GM21390 (cell line): ENCODE results near the gene TSPAN15.

Experiments
- ATAC-seq: cut with Tn5 transposase; IDR thresholded peaks from one replicate; pipeline ENCODE4 v1.9.1; 2021; ENCODE audit not compliant: unreplicated experiment

TSPAN15 gene

GRCh38 chr10:69451209-69451783, at the start of gene TSPAN15:
Gene TSPAN15 (plus strand): TSS chr10:69451465. CDS start chr10:69451595, 130 bp downstream.
- peak; percentile 87 for ATAC-seq

- ATAC-seq, result no peak
Measured at GRCh38 chr10:69402386-69402785, 48.9 kb upstream of the TSPAN15 start.

DNA sequence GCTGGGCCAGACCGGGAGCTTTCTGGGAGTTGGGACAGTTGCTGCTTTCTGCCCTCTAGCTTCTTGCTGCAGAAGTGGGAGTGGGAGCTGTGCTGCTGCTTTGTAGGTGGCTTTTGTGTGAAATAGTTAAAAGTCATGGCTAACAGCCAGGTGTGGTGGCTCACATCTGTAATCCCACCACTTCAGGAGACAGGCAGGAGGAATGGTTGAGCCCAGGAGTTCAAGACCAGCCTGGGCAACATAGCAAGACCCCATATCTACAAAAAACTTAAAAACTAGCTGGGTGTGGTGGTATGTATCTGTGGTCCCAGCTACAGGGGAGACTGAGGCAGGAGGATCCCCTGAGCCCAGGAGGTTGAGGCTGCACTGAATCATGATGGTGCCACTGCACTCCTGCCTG, 48.2 kb upstream of the TSPAN15 start:
- ATAC-seq, result no peak

- no peak for ATAC-seq
Measured at GRCh38 chr10:69403519-69403918, 47.7 kb upstream of the TSPAN15 start.

DNA sequence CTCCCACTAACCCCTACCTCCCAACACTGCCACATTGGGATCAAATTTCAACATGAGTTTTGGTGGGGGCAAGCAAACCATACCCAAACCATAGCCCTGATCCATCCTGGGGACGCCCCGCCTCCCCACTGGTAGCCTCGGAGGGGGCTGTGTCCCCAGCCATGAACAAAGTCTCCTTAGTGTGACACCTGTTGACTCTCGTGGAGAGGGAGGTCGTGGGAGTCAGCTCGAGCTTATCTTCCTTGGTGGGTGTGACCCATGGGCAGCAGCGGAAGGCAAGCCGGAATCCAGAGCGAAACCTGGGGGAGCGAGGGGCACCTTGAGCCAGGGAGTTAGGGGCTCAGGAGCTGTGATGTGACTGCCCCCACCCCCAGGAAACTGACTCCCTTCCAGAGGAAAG, 46.5 kb upstream of the TSPAN15 start:
- ATAC-seq, result no peak

- no peak for ATAC-seq
Measured at GRCh38 chr10:69405221-69405620, 46.0 kb upstream of the TSPAN15 start.

GRCh38 chr10:69406302-69406811, 44.9 kb upstream of the TSPAN15 start:
- no peak for ATAC-seq

GRCh38 chr10:69406816-69407580, 44.3 kb upstream of the TSPAN15 start:
- ATAC-seq, result no peak

- no peak for ATAC-seq
Measured at GRCh38 chr10:69407621-69408301, 43.5 kb upstream of the TSPAN15 start.

DNA sequence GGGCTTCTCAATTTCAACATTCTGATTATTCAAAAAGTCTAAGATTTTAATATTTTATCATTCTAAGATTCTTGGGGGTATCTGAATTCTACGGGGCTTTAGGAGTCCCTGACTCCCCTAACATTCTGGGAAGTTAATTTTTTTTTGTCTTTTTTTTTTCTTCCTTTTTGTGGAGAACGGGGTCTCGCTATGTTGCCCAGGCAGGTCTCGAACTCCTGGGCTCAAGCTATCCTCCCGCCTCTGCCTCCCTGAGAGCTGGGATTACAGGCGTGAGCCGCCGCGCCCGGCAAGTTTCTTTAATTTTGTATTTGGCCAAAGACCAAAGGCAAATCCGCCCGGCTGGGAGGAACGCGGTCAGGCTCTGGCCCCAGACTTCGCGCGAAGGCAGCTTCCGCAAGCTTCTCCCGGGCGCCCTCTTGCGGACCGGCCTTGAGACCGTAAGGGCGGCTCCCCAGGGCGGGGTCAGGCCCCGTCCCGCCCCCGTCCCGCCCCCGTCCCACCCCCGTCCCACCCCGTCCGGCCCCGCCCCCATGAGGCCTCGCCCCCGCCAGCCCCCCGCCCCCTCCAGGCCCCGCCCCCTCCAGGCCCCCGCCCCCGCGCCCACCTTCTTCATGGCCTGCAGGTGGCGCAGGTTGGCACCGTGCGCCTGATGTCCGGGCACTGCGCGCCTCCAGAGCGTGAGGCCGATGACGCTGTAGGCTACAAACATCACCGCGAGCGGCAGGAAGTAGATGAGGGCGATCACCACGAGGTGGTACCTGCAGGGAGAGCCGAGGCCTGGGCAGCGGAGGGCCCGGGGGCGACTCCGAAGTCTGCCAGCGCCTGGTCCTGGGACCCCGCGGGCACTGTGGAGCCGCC, 42.7 kb upstream of the TSPAN15 start:
- ATAC-seq, result peak; percentile 77

GRCh38 chr10:69409176-69409495, 42.1 kb upstream of the TSPAN15 start:
- ATAC-seq, result no peak

- ATAC-seq, result no peak
Measured at GRCh38 chr10:69409968-69410367, 41.3 kb upstream of the TSPAN15 start.

DNA sequence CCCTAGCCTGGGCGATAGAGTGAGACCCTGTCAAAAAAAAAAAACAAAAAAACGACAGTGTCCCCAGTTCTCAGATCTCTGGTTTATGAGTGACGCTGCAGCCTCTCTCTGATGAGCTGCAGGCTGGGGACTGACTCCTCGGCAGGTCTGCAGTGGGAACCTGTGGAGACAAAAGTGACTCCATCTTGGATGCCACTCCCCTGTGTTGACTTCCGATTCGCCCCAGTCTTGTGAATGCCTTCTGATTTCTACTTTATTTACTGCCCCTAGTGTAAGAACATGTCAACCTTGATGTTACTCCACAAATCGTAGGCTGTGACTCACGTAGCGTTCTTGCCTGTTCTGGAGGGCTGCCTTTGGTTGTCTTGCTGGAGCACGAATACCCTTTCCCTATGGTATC, 40.8 kb upstream of the TSPAN15 start:
- no peak for ATAC-seq

- ATAC-seq, result no peak
Measured at GRCh38 chr10:69411476-69411875, 39.8 kb upstream of the TSPAN15 start.

DNA sequence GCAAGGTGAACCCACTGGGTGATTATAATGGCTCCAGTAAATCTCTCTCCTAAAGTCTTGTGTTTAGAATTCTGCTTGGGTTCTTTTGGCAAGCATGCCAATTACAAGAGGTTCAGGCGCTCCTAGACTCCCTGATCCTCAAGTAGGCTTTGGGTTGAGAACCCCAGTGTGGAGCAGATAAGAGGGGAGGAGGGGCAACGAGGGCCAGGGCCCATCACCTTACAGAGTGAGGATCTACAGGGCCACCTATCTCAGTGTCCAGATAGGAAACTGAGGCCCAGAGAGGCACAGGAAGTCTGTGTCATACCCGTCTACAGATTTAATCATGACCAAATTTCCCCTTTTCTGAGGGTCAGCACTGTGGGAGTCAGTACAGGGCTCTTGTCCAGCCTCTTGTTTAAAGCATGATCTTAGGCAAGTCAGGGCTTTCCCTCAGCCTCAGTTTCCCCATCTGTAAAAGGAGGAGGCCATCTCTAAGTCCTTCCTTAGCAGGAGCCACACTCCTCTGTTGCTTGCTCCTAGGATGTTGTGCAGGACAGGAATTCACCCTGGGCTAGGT, 39.0 kb upstream of the TSPAN15 start:
- ATAC-seq, result no peak

- no peak for ATAC-seq
Measured at GRCh38 chr10:69413221-69413865, 37.9 kb upstream of the TSPAN15 start.

DNA sequence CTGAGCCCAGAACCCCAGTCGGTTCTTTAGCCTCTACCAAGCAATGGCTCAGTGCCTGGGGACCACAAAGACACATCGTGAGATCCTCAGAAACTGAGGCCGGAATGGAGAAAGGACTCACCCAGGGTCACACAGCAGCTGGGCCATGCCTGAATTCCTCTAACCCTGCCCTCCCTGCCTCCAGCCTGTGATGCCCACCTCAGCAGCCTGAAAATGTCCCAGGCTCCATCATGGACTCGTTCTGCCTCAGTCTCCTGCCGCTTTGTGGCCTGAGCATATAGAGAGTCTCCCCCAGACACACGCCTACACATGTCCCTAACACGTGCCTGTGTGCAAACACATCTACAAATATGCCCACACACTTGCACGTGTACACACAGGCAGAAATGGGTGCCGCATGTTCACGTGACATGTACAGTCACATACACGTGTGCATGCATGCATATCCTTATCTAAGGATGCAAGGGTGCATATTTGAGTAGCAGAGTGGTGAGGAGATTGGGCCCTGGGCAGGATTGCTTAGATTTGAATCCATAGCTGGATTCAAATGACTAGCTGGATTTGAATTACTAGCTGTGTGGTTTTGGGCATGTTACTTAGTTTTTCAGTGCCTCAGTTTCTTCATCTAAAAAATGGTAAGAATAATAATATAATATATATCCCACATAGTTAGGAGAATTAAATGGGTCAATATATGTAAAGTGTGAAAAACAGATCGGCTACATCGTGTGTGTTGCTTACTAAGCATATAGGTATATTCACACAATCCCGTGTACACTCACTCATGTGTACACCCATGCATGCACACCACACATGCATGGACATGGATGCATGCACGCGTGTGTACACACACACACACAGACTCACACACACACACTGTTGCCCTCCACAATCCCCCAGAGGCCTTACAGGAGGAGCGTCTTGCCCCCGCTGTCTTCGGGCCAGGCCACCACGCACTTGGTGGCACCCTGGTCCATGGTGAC, 36.9 kb upstream of the TSPAN15 start:
- no peak for ATAC-seq

- ATAC-seq, result no peak
Measured at GRCh38 chr10:69415049-69415448, 36.2 kb upstream of the TSPAN15 start.

DNA sequence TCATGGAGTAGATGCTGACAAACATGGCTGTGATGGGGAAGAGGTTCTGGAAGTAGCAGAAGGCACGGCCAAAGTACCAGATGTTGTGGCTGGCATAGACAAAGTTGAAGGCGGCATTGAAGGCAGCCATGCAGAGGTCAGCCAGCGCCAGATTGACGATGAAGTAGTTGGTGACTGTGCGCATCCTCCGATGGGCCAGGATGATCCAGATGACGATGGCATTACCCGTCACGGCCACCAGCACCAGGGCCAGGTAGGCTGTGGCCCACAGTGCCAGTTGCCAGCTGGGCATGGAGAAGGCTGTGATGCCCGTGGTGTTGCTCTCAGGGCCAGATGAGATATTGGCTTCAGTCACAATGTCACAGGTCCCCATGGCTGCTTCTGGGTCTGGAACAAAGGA, 35.3 kb upstream of the TSPAN15 start:
- no peak for ATAC-seq
